ENCODE results near the gene LRRC49.
"Not testable (repeated sequence)": the region's sequence is repeated elsewhere in the genome, so short reads cannot be mapped to it uniquely, and the experiment has no call there.

The LRRC49 gene

GRCh38 chr15:70974004-70974832 is 81.6 kb downstream of the LRRC49 start:
- DNase-seq (ENCODE audit: low read depth in 2 of 2) = no peak

- no peak for DNase-seq (ENCODE audit: low read depth in 2 of 2)
Observed at GRCh38 chr15:70976851-70977250, 84.2 kb downstream of the LRRC49 start.

GRCh38 chr15:70995383-70995970 is 102.9 kb downstream of the LRRC49 start:
- DNase-seq (ENCODE audit: low read depth in 2 of 2) = no peak

GRCh38 chr15:70998319-70998718 is 105.7 kb downstream of the LRRC49 start:
- no peak for DNase-seq (ENCODE audit: low read depth in 2 of 2)

GRCh38 chr15:71002316-71002715 is 109.7 kb downstream of the LRRC49 start:
- no peak for DNase-seq (ENCODE audit: low read depth in 2 of 2)

GRCh38 chr15:71003319-71003718 is 110.7 kb downstream of the LRRC49 start:
- no peak for DNase-seq (ENCODE audit: low read depth in 2 of 2)

- DNase-seq (ENCODE audit: low read depth in 2 of 2) = not testable (repeated sequence)
Observed at GRCh38 chr15:71004506-71004905, 111.9 kb downstream of the LRRC49 start.

- no peak for DNase-seq (ENCODE audit: low read depth in 2 of 2)
Observed at GRCh38 chr15:71005895-71006294, 113.3 kb downstream of the LRRC49 start.

GRCh38 chr15:71008250-71008870 is 115.7 kb downstream of the LRRC49 start:
- DNase-seq (ENCODE audit: low read depth in 2 of 2) = no peak

- no peak for DNase-seq (ENCODE audit: low read depth in 2 of 2)
Observed at GRCh38 chr15:71010472-71010871, 117.8 kb downstream of the LRRC49 start.

- no peak for DNase-seq (ENCODE audit: low read depth in 2 of 2)
Observed at GRCh38 chr15:71010997-71011396, 118.4 kb downstream of the LRRC49 start.

- no peak for DNase-seq (ENCODE audit: low read depth in 2 of 2)
Observed at GRCh38 chr15:71011503-71012155, 119.0 kb downstream of the LRRC49 start.

GRCh38 chr15:71013446-71013845 is 120.8 kb downstream of the LRRC49 start:
- no peak for DNase-seq (ENCODE audit: low read depth in 2 of 2)

- no peak for DNase-seq (ENCODE audit: low read depth in 2 of 2)
Observed at GRCh38 chr15:71015342-71015741, 122.7 kb downstream of the LRRC49 start.

GRCh38 chr15:71031232-71031631 is 138.6 kb downstream of the LRRC49 start:
- DNase-seq (ENCODE audit: low read depth in 2 of 2) = not testable (repeated sequence)

- DNase-seq (ENCODE audit: low read depth in 2 of 2) = not testable (repeated sequence)
Observed at GRCh38 chr15:71035478-71035877, 142.9 kb downstream of the LRRC49 start.

GRCh38 chr15:71042356-71042922 is 149.8 kb downstream of the LRRC49 start:
- no peak for DNase-seq (ENCODE audit: low read depth in 2 of 2)

- no peak for DNase-seq (ENCODE audit: low read depth in 2 of 2)
Observed at GRCh38 chr15:71043373-71043772, 150.7 kb downstream of the LRRC49 start.

- DNase-seq (ENCODE audit: low read depth in 2 of 2) = no peak
Observed at GRCh38 chr15:71044006-71044405, 151.4 kb downstream of the LRRC49 start.

GRCh38 chr15:71046146-71046545 is 153.5 kb downstream of the LRRC49 start:
- DNase-seq (ENCODE audit: low read depth in 2 of 2) = not testable (repeated sequence)

- DNase-seq (ENCODE audit: low read depth in 2 of 2) = no peak
Observed at GRCh38 chr15:71048913-71049675, 156.5 kb downstream of the LRRC49 start.

All from activated CD8-positive, alpha-beta memory T cell treated with anti-CD3 and anti-CD28 coated beads for 4 hours (primary cell).